ENCODE data around the gene FAM50A.

FAM50A gene

DNA sequence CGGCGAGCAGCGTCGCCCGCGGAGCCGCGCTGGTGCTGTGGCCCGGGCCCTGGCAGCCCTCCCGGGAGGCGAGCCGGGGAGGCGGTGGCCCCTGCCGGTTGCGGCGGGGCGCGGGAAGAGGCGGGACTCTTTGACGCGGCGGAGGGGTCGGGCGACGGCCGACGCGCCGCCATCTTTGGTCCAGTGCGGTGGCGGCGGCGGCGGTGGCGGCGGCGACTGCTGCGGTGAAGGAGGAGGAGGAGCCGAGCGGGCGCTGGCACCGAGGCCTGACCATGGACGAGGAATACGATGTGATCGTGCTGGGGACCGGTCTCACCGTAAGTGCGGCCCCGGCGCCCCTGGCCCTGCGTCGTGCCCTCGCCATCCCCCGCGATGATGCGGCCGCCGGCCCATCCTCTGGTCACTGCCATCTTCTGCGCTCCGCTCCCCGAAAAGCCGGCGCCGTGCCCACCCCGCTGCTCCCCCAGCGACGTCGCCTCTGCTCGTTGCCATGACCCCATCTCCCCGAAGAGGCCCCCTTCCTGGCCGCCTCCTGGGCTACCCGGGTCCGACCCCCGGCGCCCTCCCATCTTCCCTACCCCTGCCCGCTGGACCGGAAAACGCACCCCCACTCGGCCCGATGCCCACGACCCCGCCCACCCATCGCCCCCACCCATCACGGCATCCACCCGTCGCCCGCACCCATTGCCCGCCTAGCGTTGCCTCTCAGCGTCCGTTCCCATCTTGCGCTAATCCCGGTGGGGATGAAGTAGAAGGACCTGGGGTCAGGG is 6.8 kb upstream of the FAM50A start, which contains the start of gene GDI1:
GDI1 (plus strand) TSS at position 172 of the 770 bp plus-strand sequence; CDS start at position 273, 101 bp downstream.
- TF ChIP-seq, protein P1, sequence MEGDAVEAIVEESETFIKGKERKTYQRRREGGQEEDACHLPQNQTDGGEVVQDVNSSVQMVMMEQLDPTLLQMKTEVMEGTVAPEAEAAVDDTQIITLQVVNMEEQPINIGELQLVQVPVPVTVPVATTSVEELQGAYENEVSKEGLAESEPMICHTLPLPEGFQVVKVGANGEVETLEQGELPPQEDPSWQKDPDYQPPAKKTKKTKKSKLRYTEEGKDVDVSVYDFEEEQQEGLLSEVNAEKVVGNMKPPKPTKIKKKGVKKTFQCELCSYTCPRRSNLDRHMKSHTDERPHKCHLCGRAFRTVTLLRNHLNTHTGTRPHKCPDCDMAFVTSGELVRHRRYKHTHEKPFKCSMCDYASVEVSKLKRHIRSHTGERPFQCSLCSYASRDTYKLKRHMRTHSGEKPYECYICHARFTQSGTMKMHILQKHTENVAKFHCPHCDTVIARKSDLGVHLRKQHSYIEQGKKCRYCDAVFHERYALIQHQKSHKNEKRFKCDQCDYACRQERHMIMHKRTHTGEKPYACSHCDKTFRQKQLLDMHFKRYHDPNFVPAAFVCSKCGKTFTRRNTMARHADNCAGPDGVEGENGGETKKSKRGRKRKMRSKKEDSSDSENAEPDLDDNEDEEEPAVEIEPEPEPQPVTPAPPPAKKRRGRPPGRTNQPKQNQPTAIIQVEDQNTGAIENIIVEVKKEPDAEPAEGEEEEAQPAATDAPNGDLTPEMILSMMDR (IDR thresholded peaks at IDR 0.05; ENCODE audit: low read depth, low read length), result no peak

DNA sequence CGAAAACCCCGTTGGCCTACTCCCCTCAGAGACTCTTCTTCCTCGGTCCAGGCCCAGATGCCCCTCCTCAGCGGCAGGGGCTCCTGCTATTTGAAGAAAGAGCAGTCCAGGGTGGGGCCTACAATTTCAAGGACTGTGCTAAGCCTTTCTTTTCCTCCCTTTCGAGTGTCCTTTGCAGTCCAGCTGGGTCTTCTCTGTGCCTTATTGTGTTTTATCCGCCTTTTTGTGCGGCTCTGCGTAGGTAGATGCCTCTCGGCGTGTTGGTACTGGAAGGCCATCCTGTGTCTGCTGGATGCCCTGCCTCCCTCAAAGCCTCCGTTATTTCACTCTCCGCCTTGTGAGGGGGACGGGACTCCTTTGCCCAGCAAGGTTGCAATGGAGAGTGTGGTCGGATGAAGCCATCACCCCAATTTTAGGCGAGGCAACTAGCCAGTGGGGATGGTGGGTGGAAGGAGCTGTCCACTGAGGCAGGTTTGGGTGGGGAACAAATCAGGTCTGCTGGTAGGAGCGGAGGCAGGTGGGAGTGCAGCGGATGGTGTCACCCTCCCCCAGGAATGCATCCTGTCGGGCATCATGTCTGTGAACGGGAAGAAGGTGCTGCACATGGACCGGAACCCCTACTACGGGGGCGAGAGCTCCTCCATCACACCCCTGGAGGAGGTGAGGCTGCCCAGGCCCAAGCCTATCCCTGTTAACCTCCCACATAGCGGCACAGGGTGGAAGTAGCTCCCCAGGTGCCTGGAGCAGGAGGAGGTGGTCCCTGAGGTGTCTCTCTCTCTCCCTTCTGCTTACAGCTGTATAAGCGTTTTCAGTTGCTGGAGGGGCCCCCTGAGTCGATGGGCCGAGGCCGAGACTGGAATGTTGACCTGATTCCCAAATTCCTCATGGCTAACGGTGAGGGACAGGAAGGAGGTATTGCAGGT is 5.7 kb upstream of the FAM50A start:
- H3K4me3 ChIP-seq (ENCODE audit: low read depth, low read length), result peak overlapping the region; percentile 72
- TF ChIP-seq, protein P1 (IDR thresholded peaks at IDR 0.05; ENCODE audit: low read depth, low read length), result no peak

More for the DNA sequence above, 6.8 kb upstream of the FAM50A start, which contains the start of gene GDI1:
- peak within 1 kb of the TSS; percentile 72 for H3K4me3 ChIP-seq (ENCODE audit: low read depth, low read length)

DNA sequence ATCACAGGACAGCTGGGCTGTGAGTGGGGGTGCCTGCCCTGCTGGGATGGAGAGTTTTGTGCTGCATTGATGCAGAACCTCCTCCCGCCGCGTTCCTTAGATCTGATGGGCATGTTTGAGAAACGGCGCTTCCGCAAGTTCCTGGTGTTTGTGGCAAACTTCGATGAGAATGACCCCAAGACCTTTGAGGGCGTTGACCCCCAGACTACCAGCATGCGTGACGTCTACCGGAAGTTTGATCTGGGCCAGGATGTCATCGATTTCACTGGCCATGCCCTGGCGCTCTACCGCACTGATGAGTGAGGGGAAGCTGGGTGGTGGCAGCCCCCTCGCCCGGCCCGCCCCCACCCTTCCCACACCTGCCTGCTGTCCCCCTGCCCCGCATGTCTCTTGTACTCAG is 4.1 kb upstream of the FAM50A start:
- H3K4me3 ChIP-seq (ENCODE audit: low read depth, low read length), result no peak overlapping the region
- TF ChIP-seq, protein P1 (IDR thresholded peaks at IDR 0.05; ENCODE audit: low read depth, low read length), result no peak

DNA sequence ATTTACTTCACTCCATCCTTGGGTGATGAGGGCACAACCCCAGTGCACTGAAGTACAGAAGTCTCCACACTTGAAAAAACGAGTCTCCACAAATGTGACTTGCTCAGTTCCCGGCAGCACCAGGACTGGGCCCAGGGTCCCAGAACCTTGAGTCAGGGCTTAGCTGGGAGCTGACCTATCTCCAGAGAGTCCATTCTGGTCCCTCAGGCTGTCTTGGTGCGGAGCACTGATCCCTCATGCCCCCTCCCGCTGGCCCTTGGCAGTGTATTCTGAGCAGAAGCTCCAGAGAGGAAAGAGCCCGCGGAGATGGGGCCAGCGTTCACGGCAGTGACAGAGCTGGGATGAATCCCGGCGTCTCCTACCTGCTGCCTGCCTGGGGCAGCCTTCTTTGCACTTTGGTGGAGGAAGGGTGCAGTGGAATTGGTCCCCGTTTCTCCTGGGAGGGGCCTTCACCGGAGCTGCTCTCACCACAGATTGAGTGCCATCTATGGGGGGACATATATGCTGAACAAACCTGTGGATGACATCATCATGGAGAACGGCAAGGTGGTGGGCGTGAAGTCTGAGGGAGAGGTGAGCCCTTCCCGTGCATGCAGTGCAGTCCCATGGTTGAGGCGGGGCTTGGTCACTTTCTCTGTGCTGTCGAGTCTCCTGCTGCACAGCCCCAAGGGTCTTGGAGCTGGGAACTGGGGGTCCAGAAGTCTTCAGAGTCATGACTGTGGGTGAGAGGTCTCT is 3.2 kb upstream of the FAM50A start:
- no peak overlapping the region for H3K4me3 ChIP-seq (ENCODE audit: low read depth, low read length)
- TF ChIP-seq, protein P1 (IDR thresholded peaks at IDR 0.05; ENCODE audit: low read depth, low read length), result no peak

DNA sequence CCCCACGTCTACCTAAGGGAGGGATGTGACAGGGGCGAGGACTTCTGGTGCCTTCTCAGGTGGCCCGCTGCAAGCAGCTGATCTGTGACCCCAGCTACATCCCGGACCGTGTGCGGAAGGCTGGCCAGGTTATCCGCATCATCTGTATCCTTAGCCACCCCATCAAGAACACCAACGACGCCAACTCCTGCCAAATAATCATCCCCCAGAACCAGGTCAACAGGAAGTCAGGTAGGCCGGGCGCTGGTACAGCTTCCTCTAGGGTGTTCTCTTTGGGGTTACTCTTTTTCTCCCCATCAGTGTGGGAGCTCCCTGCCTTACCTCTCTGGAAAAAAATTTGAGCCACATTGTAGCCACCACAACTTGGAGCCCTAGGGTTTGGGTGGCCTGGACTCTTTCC is 2.4 kb upstream of the FAM50A start:
- no peak overlapping the region for H3K4me3 ChIP-seq (ENCODE audit: low read depth, low read length)
- TF ChIP-seq, protein P1 (IDR thresholded peaks at IDR 0.05; ENCODE audit: low read depth, low read length), result no peak

DNA sequence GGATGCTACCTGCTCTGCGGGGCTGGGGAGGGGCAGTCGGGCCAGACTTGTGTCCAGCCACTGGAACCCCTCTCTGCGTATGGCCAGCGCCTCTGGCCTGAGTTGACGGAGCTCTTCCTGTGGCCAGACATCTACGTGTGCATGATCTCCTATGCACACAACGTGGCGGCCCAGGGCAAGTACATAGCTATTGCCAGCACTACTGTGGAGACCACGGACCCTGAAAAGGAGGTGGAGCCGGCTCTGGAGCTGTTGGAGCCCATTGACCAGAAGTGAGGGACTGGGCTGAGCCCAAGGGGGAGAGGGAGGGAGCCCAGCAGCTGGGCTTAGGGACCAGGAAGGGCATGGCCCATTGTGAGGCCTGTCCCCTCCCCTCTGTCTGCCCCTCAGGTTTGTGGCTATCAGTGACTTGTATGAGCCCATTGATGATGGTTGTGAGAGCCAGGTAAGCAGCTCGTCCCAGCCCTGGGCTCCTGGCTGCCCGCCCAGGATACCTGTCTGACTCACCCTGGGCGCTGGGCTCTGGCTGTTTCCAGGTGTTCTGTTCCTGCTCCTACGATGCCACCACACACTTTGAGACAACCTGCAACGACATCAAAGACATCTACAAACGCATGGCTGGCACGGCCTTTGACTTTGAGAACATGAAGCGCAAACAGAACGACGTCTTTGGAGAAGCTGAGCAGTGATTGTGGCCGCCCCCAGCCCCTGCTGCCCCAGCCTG is 1.8 kb upstream of the FAM50A start:
- H3K4me3 ChIP-seq (ENCODE audit: low read depth, low read length), result no peak overlapping the region
- TF ChIP-seq, protein P1 (IDR thresholded peaks at IDR 0.05; ENCODE audit: low read depth, low read length), result no peak
